Measurements from ENCODE around the gene VWA5B2.
A peak's percentile ranks its signal among the peaks of the same experiment; 100 is the strongest.

Gene VWA5B2

GRCh38 chr3:184240384-184241140 lies 11.2 kb downstream of the VWA5B2 start:
- DNase-seq, result no peak
- H3K36me3 ChIP-seq (replicated peaks), result peaks cover 27% of the 10 kb centered on the region
- in situ Hi-C loops (cut with HindIII; ENCODE audit: low pct_ligation_motif_present, low sequenced_read_pairs), result no loop called here
- no peak overlapping the region for H3K27ac ChIP-seq
- TF ChIP-seq CTCF (IDR thresholded peaks at IDR 0.05; ENCODE audit: low read depth, low read length, missing control alignments), result peak; percentile 6
- no peaks in the 10 kb centered on the region for H3K27me3 ChIP-seq (replicated peaks)
- no peak overlapping the region for H3K4me3 ChIP-seq (ENCODE audit: low read depth, low read length)

GRCh38 chr3:184241141-184241446 lies 11.7 kb downstream of the VWA5B2 start:
- no peaks in the 10 kb centered on the region for H3K27me3 ChIP-seq (replicated peaks)
- H3K27ac ChIP-seq, result no peak overlapping the region
- no peak overlapping the region for H3K4me3 ChIP-seq (ENCODE audit: low read depth, low read length)
- TF ChIP-seq CTCF (IDR thresholded peaks at IDR 0.05; ENCODE audit: low read depth, low read length, missing control alignments), result no peak
- H3K36me3 ChIP-seq (replicated peaks), result peaks cover 28% of the 10 kb centered on the region
- in situ Hi-C loops (cut with HindIII; ENCODE audit: low pct_ligation_motif_present, low sequenced_read_pairs), result no loop called here
- no peak for DNase-seq

GRCh38 chr3:184241447-184242296 lies 12.3 kb downstream of the VWA5B2 start:
- no peak overlapping the region for H3K27ac ChIP-seq
- peaks cover 28% of the 10 kb centered on the region for H3K36me3 ChIP-seq (replicated peaks)
- no peak for DNase-seq
- in situ Hi-C loops (cut with HindIII; ENCODE audit: low pct_ligation_motif_present, low sequenced_read_pairs), result no loop called here
- TF ChIP-seq CTCF (IDR thresholded peaks at IDR 0.05; ENCODE audit: low read depth, low read length, missing control alignments), result peak; percentile 69
- H3K4me3 ChIP-seq (ENCODE audit: low read depth, low read length), result no peak overlapping the region
- no peaks in the 10 kb centered on the region for H3K27me3 ChIP-seq (replicated peaks)

- H3K4me3 ChIP-seq (ENCODE audit: low read depth, low read length), result no peak overlapping the region
- TF ChIP-seq CTCF (IDR thresholded peaks at IDR 0.05; ENCODE audit: low read depth, low read length, missing control alignments), result no peak
- H3K27ac ChIP-seq, result no peak overlapping the region
- H3K27me3 ChIP-seq (replicated peaks), result no peaks in the 10 kb centered on the region
- in situ Hi-C loops (cut with HindIII; ENCODE audit: low pct_ligation_motif_present, low sequenced_read_pairs), result no loop called here
- DNase-seq, result no peak
- peaks cover 28% of the 10 kb centered on the region for H3K36me3 ChIP-seq (replicated peaks)
These were observed 12.9 kb downstream of the VWA5B2 start for GRCh38 chr3:184242297-184242685.

GRCh38 chr3:184248454-184249411 lies 19.3 kb downstream of the VWA5B2 start, which contains the start of gene ALG3:
Gene ALG3, minus strand, starts transcription at chr3:184248962. Its CDS starts 22 bp downstream, at chr3:184248940.
- Histone ChIP-seq H3K27ac (peak within 1 kb of the TSS; percentile 83), H3K4me3 (ENCODE audit: low read depth, low read length) (peak within 1 kb of the TSS; percentile 95), H3K27me3 (replicated peaks) (no peaks in the 10 kb centered on the region), H3K36me3 (replicated peaks) (peaks cover 11% of the 10 kb centered on the region)
- TF ChIP-seq CTCF (IDR thresholded peaks at IDR 0.05; ENCODE audit: low read depth, low read length, missing control alignments), result no peak
- in situ Hi-C loops (cut with HindIII; ENCODE audit: low pct_ligation_motif_present, low sequenced_read_pairs), result no loop called here
- peak; percentile 78 for DNase-seq
